HFF-Myc (cell line): Measurements from ENCODE around the gene RAET1E.

ENCODE experiments used
- DNase-seq: peaks from one replicate; pipeline ENCODE4 v3.0.0-alpha.2; 2011; ENCODE audit warnings: low read depth; ENCODE audit errors: extremely low read depth
- H3K4me3 ChIP-seq: replicated peaks from 2 replicates; pipeline ENCODE4 v1.5.1; 2011; ENCODE audit warnings: low read depth, mild to moderate bottlenecking, control low read depth, low read length
- CTCF ChIP-seq: IDR thresholded peaks from 2 replicates; pipeline ENCODE4 v1.5.1; 2012; ENCODE audit warnings: mild to moderate bottlenecking, low read depth, low read length, control low read depth; ENCODE audit errors: missing control alignments

The RAET1E gene

GRCh38 chr6:149888093-149888492 lies 9.8 kb downstream of the RAET1E start:
- H3K4me3 ChIP-seq: no peak overlapping the region
- DNase-seq: no peak

GRCh38 chr6:149887343-149887742 lies 10.6 kb downstream of the RAET1E start:
- DNase-seq: no peak
- H3K4me3 ChIP-seq: no peak overlapping the region
- no peak for TF ChIP-seq CTCF

More at GRCh38 chr6:149888093-149888492, 9.8 kb downstream of the RAET1E start:
- no peak for TF ChIP-seq CTCF

GRCh38 chr6:149885888-149886287 lies 12.0 kb downstream of the RAET1E start:
- no peak for TF ChIP-seq CTCF
- no peak for DNase-seq

GRCh38 chr6:149884617-149885016 lies 13.3 kb downstream of the RAET1E start:
- H3K4me3 ChIP-seq: no peak overlapping the region
- no peak for DNase-seq
- TF ChIP-seq CTCF: no peak

More at GRCh38 chr6:149885888-149886287, 12.0 kb downstream of the RAET1E start:
- no peak overlapping the region for H3K4me3 ChIP-seq

GRCh38 chr6:149884215-149884614 lies 13.7 kb downstream of the RAET1E start:
- H3K4me3 ChIP-seq: no peak overlapping the region
- no peak for TF ChIP-seq CTCF
- DNase-seq: no peak

- H3K4me3 ChIP-seq: no peak overlapping the region
- TF ChIP-seq CTCF: no peak
- no peak for DNase-seq
Measured at GRCh38 chr6:149881860-149882259, 16.1 kb downstream of the RAET1E start.

GRCh38 chr6:149881066-149881766 lies 16.7 kb downstream of the RAET1E start:
- no peak for DNase-seq
- H3K4me3 ChIP-seq: no peak overlapping the region
- no peak for TF ChIP-seq CTCF
